Fibroblast of the aortic adventitia (primary cell): ENCODE results near the gene BTBD6. TPM values are rescaled to one million over a fixed set of nuclear protein-coding genes. Genes with fewer than 3 reads are reported as not detected.

Source experiments
- DNase-seq: peaks from one replicate; pipeline ENCODE4 v3.0.0-alpha.2; 2010; ENCODE audit warnings: low read depth
- H3K4me3 ChIP-seq: 2 replicates; pipeline ENCODE4 v1.5.1; 2011; ENCODE audit warnings: low read depth, mild to moderate bottlenecking, control low read depth, low read length, moderate library complexity
- CTCF ChIP-seq: IDR thresholded peaks from 2 replicates; pipeline ENCODE4 v1.5.1; 2011; ENCODE audit warnings: mild to moderate bottlenecking, low read length, control low read depth, inconsistent platforms; ENCODE audit not compliant: insufficient read depth
- total RNA-seq: library from RNA; depleted of rRNA; stranded (reverse); fragments of >200 nt; gene quantifications from 2 replicates; pipeline ENCODE4 v1.2.3, GENCODE V29; 2012; ENCODE audit warnings: low replicate concordance

Gene BTBD6
- total RNA-seq, 1 donor, result 51.0 TPM

- TF ChIP-seq CTCF, result no peak
Observed at GRCh38 chr14:105211086-105211757, 37.1 kb upstream of the BTBD6 start.

GRCh38 chr14:105211758-105212089 is 36.6 kb upstream of the BTBD6 start:
- no peak for TF ChIP-seq CTCF
- DNase-seq, result no peak
- H3K4me3 ChIP-seq, result no peak overlapping the region

More at GRCh38 chr14:105211086-105211757, 37.1 kb upstream of the BTBD6 start:
- no peak overlapping the region for H3K4me3 ChIP-seq
- DNase-seq, result no peak

GRCh38 chr14:105212541-105213300 is 35.6 kb upstream of the BTBD6 start:
- DNase-seq, result no peak
- H3K4me3 ChIP-seq, result no peak overlapping the region
- no peak for TF ChIP-seq CTCF

GRCh38 chr14:105213361-105213760 is 35.0 kb upstream of the BTBD6 start:
- no peak for DNase-seq
- no peak overlapping the region for H3K4me3 ChIP-seq
- TF ChIP-seq CTCF, result no peak

GRCh38 chr14:105214324-105214915 is 33.9 kb upstream of the BTBD6 start:
- no peak for TF ChIP-seq CTCF
- DNase-seq, result no peak
- H3K4me3 ChIP-seq, result no peak overlapping the region

- no peak for DNase-seq
- TF ChIP-seq CTCF, result no peak
Observed at GRCh38 chr14:105215602-105216001, 32.7 kb upstream of the BTBD6 start.

More at GRCh38 chr14:105215602-105216001, 32.7 kb upstream of the BTBD6 start:
- no peak overlapping the region for H3K4me3 ChIP-seq
